Spinal cord (tissue), 10 donors: ENCODE data around the gene WBP4. TPM values are rescaled to one million over a fixed set of nuclear protein-coding genes. Genes with fewer than 3 reads are reported as not detected.
"Not testable (repeated sequence)": the region's sequence is repeated elsewhere in the genome, so short reads cannot be mapped to it uniquely, and the experiment has no call there.

Source experiments
- DNase-seq, 6 donors: peaks; one replicate each; pipeline versions ENCODE4 v3.0.0 to v3.0.0-alpha.2; 2013 to 2015; ENCODE audit warnings: low spot score in 6 of 6, low read depth in 4 of 6
- H3K27ac ChIP-seq: one replicate; pipeline ENCODE4 v1.5.1; 2013; ENCODE audit warnings: low read depth, low read length, control low read depth
- H3K27me3 ChIP-seq: one replicate; pipeline ENCODE4 v1.6.1; 2013; ENCODE audit warnings: low read length; ENCODE audit not compliant: control insufficient read depth, insufficient read depth
- H3K36me3 ChIP-seq: one replicate; pipeline ENCODE4 v1.6.1; 2013; ENCODE audit warnings: low read length; ENCODE audit not compliant: control insufficient read depth, insufficient read depth
- H3K4me1 ChIP-seq: one replicate; pipeline ENCODE4 v1.6.1; 2013; ENCODE audit warnings: low read length; ENCODE audit not compliant: control insufficient read depth, insufficient read depth
- H3K4me3 ChIP-seq: one replicate; pipeline ENCODE4 v1.5.1; 2013; ENCODE audit warnings: low read depth, low read length, control low read depth
- H3K9me3 ChIP-seq: one replicate; pipeline ENCODE4 v1.6.1; 2013; ENCODE audit warnings: low read length; ENCODE audit not compliant: control insufficient read depth, insufficient read depth
- WGBS: methylation state at CpG from one replicate; pipeline ENCODE4 v1.1.5; 2013; ENCODE audit warnings: missing lambda C conversion rate; ENCODE audit not compliant: insufficient coverage; 5-methylcytosine and 5-hydroxymethylcytosine counted together
- polyA plus RNA-seq, 2 donors: library from polyadenylated mRNA; unstranded; fragments of 120-200 nt; gene quantifications; one replicate each; pipeline ENCODE4 v1.2.1, GENCODE V29; 2013; ENCODE audit not compliant: insufficient read length in 2 of 2
- small RNA-seq: library from RNA; depleted of rRNA; stranded (forward); fragments of <200 nt; gene quantifications from one replicate; pipeline ENCODE3, GENCODE V24; 2014; ENCODE audit warnings: low replicate concordance
- total RNA-seq, 2 donors: library from RNA; depleted of rRNA in 1 of 2; stranded (reverse); fragments of 120-200 nt in 1 of 2; fragments of >200 nt in 1 of 2; gene quantifications; one replicate each; pipeline versions ENCODE4 v1.2.3 to v1.2.4, GENCODE V29; 2013 to 2014
- donor health status: healthy.

Gene WBP4
- total and polyA plus RNA-seq, 4 donors, result 15.4 to 24.1 (median 17.9) TPM

DNA sequence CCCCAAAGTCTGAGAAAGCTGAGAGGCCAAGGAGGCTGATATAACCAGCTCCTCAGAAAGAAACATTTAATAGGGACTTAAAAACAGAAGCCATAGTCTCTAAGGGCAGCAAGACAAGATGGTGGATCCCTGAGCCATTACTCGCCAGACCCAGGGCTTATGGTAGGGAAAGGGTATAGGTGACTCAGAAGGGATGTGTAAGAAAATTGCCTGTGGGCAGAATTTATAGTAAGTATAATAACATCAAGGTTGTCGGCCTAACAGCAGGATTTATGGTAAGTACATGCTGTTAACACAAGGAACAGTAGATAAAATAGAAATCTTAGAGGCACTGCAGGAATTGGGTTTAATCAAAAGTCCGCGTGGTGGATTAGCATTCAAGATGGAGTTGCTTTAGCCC, 56.6 kb downstream of the WBP4 start:
- WGBS, result 91% methylated on average over 1 of the region's 4 CpGs
- no peaks in the 10 kb centered on the region for H3K36me3 ChIP-seq
- no peaks in the 10 kb centered on the region for H3K9me3 ChIP-seq
- no peaks in the 10 kb centered on the region for H3K4me1 ChIP-seq
- H3K27me3 ChIP-seq, result no peaks in the 10 kb centered on the region
- no peak overlapping the region for H3K4me3 ChIP-seq
- H3K27ac ChIP-seq, result no peak overlapping the region
- no peak for DNase-seq

- Histone ChIP-seq H3K4me3 (no peak overlapping the region), H3K27ac (no peak overlapping the region), H3K9me3 (no peaks in the 10 kb centered on the region), H3K36me3 (no peaks in the 10 kb centered on the region), H3K4me1 (no peaks in the 10 kb centered on the region), H3K27me3 (no peaks in the 10 kb centered on the region)
- DNase-seq, result peak in 2 of 6 donors; percentile 2 to 23
- WGBS, result no CpG with 5 or more reads among the region's 2 CpGs
Observed at GRCh38 chr13:41122838-41123237, 61.5 kb downstream of the WBP4 start.

DNA sequence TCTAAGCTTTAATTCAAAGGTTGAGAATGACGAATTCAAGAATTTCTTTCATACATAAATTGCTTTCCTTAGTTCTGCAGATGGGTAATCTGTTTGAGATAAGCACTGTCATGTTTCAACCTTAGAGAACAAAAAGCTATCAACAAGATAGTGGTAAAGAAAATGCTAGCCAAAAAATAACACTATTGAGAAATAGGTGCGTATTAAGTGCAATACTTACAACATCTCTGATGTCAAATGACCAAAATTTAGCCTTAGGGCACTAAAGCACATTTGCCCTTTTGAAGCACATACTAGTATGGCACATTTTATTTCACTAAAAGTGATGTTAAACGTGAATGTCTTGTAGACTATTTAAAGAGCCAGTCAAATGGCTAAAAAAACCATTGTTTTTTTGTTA, 66.4 kb downstream of the WBP4 start:
- Histone ChIP-seq H3K36me3 (no peaks in the 10 kb centered on the region), H3K27me3 (no peaks in the 10 kb centered on the region), H3K27ac (no peak overlapping the region), H3K9me3 (no peaks in the 10 kb centered on the region), H3K4me3 (no peak overlapping the region), H3K4me1 (peaks cover 9% of the 10 kb centered on the region)
- WGBS, result no CpG with 5 or more reads among the region's 3 CpGs
- DNase-seq, result no peak

DNA sequence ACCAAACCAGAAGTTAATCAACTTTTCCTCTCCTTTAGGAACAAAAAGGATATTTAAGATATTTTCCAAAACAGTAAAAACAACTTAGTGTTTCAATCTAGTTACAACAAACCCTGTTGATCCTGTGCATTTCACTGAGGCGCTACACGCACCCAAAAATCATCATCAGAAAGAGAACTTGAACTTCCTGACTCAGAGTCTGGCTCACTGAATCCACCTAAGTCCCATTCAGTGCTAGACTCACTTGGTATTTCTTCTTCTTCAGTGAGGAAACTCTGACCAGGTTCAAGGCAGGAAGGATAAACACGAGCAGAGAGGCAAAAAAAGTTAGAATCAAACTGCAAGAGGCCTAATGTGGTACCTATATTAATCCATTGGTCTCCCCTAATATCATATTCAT, 69.0 kb downstream of the WBP4 start:
- Histone ChIP-seq H3K4me1 (peaks cover 9% of the 10 kb centered on the region), H3K27me3 (no peaks in the 10 kb centered on the region), H3K9me3 (no peaks in the 10 kb centered on the region), H3K36me3 (no peaks in the 10 kb centered on the region), H3K27ac (no peak overlapping the region), H3K4me3 (no peak overlapping the region)
- DNase-seq, result no peak
- 100% methylated on average over 2 of the region's 3 CpGs for WGBS

GRCh38 chr13:41131189-41131588, 69.9 kb downstream of the WBP4 start:
- not testable (repeated sequence) for H3K27me3 ChIP-seq, H3K36me3 ChIP-seq, H3K9me3 ChIP-seq, H3K4me1 ChIP-seq, DNase-seq, H3K27ac ChIP-seq, H3K4me3 ChIP-seq
- 100% methylated on average over 2 of the region's 4 CpGs for WGBS

DNA sequence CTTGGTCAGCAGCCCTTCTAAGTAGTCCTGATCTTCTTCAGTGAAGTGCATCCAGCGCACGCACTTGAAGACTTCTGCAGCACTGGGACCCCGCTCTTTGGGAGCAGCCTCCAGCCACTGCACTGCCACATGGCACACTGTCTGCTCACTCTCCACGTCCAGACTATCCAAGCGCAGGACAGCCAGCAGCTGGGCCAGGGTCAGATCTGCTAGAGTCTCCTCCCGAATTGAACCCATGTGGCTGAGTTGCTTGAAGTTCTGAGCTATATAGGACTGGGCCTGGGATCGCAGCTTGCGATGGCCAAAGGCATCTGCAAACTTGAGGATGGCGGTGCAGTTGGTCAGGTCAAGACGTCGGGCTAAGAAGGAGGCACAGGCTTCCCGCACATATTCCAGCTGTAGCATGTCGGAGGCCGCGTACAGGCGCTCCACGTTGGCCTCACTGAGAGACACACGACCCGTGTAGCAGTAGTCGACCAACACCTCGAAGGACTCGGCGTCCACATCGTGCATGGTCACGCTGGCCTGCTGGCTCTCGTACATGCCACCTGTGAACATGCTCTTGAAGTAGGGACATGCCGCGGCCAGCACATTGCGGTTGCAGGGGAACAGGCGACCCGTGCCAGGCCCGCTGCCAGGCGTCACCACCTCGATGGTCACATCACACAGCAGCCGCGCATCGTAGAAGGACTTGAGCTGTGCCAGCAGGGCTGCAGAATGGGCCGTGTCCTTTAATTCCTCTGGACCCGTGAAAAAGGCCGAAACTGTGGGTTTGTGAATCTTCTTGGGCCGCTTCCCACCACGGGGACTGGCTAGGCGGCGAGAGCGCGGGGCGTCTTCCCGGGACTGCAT, 70.6 kb downstream of the WBP4 start:
- not testable (repeated sequence) for H3K4me1 ChIP-seq, H3K27me3 ChIP-seq, H3K9me3 ChIP-seq, H3K36me3 ChIP-seq
- 25% methylated on average over 45 of the region's 48 CpGs for WGBS
- Histone ChIP-seq H3K4me3 (peak overlapping the region; percentile 88), H3K27ac (peak overlapping the region; percentile 90)
- DNase-seq, result peak in 2 of 6 donors; percentile 4 to 10

GRCh38 chr13:41132512-41133152, 71.3 kb downstream of the WBP4 start, which contains the start of gene KBTBD6:
Gene KBTBD6 (minus strand): TSS chr13:41132802. CDS start chr13:41132511, 291 bp downstream.
- Histone ChIP-seq H3K9me3 (no peaks in the 10 kb centered on the region), H3K4me3 (peak within 1 kb of the TSS; percentile 88), H3K36me3 (no peaks in the 10 kb centered on the region), H3K27ac (peak within 1 kb of the TSS; percentile 90), H3K4me1 (peaks cover 9% of the 10 kb centered on the region), H3K27me3 (no peaks in the 10 kb centered on the region)
- peak; percentile 95 to 99 (median 97) for DNase-seq
- WGBS, result 0% methylated on average over 44 of the region's 45 CpGs

Small RNA genes within 50 kb of the gene (small RNA-seq; reads per million reads assigned to genes)
- gene MIR3168, result not detected
- not detected for gene RN7SL597P

Other genes with a start within 250 kb of the WBP4 start
- gene ELF1, start 42.2 kb upstream of the WBP4 start, total RNA-seq, result 10 to 100 TPM; 40.7 to 41.3 TPM
- gene ELF1, start 42.2 kb upstream of the WBP4 start, polyA plus RNA-seq, result 10 to 100 TPM; 20.7 to 26.9 TPM
- 10 to 100 TPM; 19.2 to 50.6 TPM for gene KBTBD6, start 71.3 kb downstream of the WBP4 start, total RNA-seq
- 10 to 100 TPM; 37.2 to 51.0 TPM for gene KBTBD6, start 71.3 kb downstream of the WBP4 start, polyA plus RNA-seq
- gene KBTBD7, start 133.1 kb downstream of the WBP4 start, total RNA-seq, result 10 to 100 TPM; 16.0 to 24.2 TPM
- 10 to 100 TPM; 17.7 to 21.9 TPM for gene KBTBD7, start 133.1 kb downstream of the WBP4 start, polyA plus RNA-seq
- 10 to 100 TPM; 12.2 to 17.1 TPM for gene MTRF1, start 202.1 kb downstream of the WBP4 start, total RNA-seq
- gene MTRF1, start 202.1 kb downstream of the WBP4 start, polyA plus RNA-seq, result 10 to 100 TPM; 15.1 to 17.4 TPM
- 10 to 100 TPM; 22.8 to 36.1 TPM for gene NAA16, start 249.8 kb downstream of the WBP4 start, total RNA-seq
- 10 to 100 TPM; 23.2 to 35.5 TPM for gene NAA16, start 249.8 kb downstream of the WBP4 start, polyA plus RNA-seq